GM19193 (cell line): Measurements from ENCODE around the gene AMER3.

Source experiments
- POLR2A ChIP-seq: IDR thresholded peaks from 4 replicates; pipeline ENCODE4 v1.6.1; 2011; ENCODE audit not compliant: insufficient read depth, insufficient read length; ENCODE audit errors: extremely low read depth

Gene AMER3

GRCh38 chr2:130764035-130764820, 8.9 kb downstream of the AMER3 start:
- no peak for TF ChIP-seq POLR2A

- TF ChIP-seq POLR2A = no peak
Measured at GRCh38 chr2:130764821-130765115, 9.4 kb downstream of the AMER3 start.

GRCh38 chr2:130765464-130765863, 10.1 kb downstream of the AMER3 start:
- TF ChIP-seq POLR2A = no peak

GRCh38 chr2:130766037-130766436, 10.7 kb downstream of the AMER3 start:
- TF ChIP-seq POLR2A = no peak

GRCh38 chr2:130766711-130767407, 11.5 kb downstream of the AMER3 start:
- no peak for TF ChIP-seq POLR2A

GRCh38 chr2:130767408-130767775, 12.1 kb downstream of the AMER3 start:
- TF ChIP-seq POLR2A = no peak

GRCh38 chr2:130768191-130768855, 13.0 kb downstream of the AMER3 start:
- no peak for TF ChIP-seq POLR2A

GRCh38 chr2:130769343-130769907, 14.1 kb downstream of the AMER3 start:
- TF ChIP-seq POLR2A = no peak

GRCh38 chr2:130776550-130776949, 21.2 kb downstream of the AMER3 start:
- TF ChIP-seq POLR2A = no peak

GRCh38 chr2:130778781-130779180, 23.4 kb downstream of the AMER3 start:
- no peak for TF ChIP-seq POLR2A

GRCh38 chr2:130785466-130786055, 30.2 kb downstream of the AMER3 start:
- TF ChIP-seq POLR2A = no peak

- TF ChIP-seq POLR2A = no peak
Measured at GRCh38 chr2:130786076-130786475, 30.7 kb downstream of the AMER3 start.

GRCh38 chr2:130787841-130788240, 32.5 kb downstream of the AMER3 start:
- TF ChIP-seq POLR2A = no peak

GRCh38 chr2:130790312-130790711, 35.0 kb downstream of the AMER3 start:
- no peak for TF ChIP-seq POLR2A

- no peak for TF ChIP-seq POLR2A
Measured at GRCh38 chr2:130790804-130791616, 35.7 kb downstream of the AMER3 start.

- TF ChIP-seq POLR2A = no peak
Measured at GRCh38 chr2:130791617-130791939, 36.2 kb downstream of the AMER3 start.
